Adrenal gland (tissue), 12 donors: Measurements from ENCODE around the gene MYO9A. TPM values are rescaled to one million over a fixed set of nuclear protein-coding genes. Genes with fewer than 3 reads are reported as not detected.
A peak's percentile ranks its signal among the peaks of the same experiment; 100 is the strongest.

ENCODE experiments used
- DNase-seq, 7 donors: peaks; one replicate each; pipeline ENCODE4 v3.0.0-alpha.2; 2019 to 2020
- H3K27ac ChIP-seq, 5 donors: fragments of 200-600 bp; sonication (generic) in 4 of 5; 1 replicate in 3 of 5; 2 replicates in 2 of 5; pipeline versions ENCODE4 v1.5.1 to v1.8.0; 2016 to 2020; ENCODE audit warnings: mild to moderate bottlenecking in 1 of 5
- H3K27me3 ChIP-seq: fragments of 200-600 bp; 2 replicates; pipeline ENCODE4 v1.8.0; 2021
- H3K36me3 ChIP-seq, 2 donors: fragments of 200-600 bp; replicated peaks in 1 of 2; 1 replicate in 1 of 2; 2 replicates in 1 of 2; pipeline versions ENCODE4 v1.5.1 to v1.8.0; 2018 to 2022
- H3K4me1 ChIP-seq, 2 donors: fragments of 200-600 bp; replicated peaks in 1 of 2; 1 replicate in 1 of 2; 2 replicates in 1 of 2; pipeline versions ENCODE4 v1.5.1 to v1.8.0; 2018 to 2021
- H3K4me3 ChIP-seq, 4 donors: fragments of 200-600 bp; sonication (generic) in 3 of 4; one replicate each; pipeline ENCODE4 v1.5.1; 2016 to 2018
- H3K9me3 ChIP-seq, 3 donors: fragments of 200-600 bp; sonication (generic) in 1 of 3; replicated peaks in 1 of 3; 1 replicate in 2 of 3; 2 replicates in 1 of 3; pipeline versions ENCODE4 v1.5.1 to v1.8.0; 2016 to 2021
- CTCF ChIP-seq, 6 experiments: fragments of 450-650 bp in 4 of 6; fragments of 200-600 bp in 2 of 6; sonication (generic) in 1 of 6; IDR thresholded peaks; 1 replicate in 5 of 6; 2 replicates in 1 of 6; pipeline versions ENCODE4 v1.5.1 to v1.8.0; 2016 to 2021; ENCODE audit warnings: antibody characterized with exemption in 6 of 6, mild to moderate bottlenecking in 2 of 6, moderate library complexity in 1 of 6
- POLR2A ChIP-seq, 2 donors: fragments of 450-650 bp; IDR thresholded peaks; one replicate each; pipeline ENCODE4 v1.6.1; 2017; ENCODE audit warnings: antibody characterized with exemption in 2 of 2, mild to moderate bottlenecking in 2 of 2, moderate library complexity in 1 of 2
- WGBS, 4 donors: extraction: QIAGEN DNeasy Blood & Tissue Kit in 2 of 4; methylation state at CpG; one replicate each; pipeline versions ENCODE4 v1.1.5 to v1.1.7; 2013 to 2017; 5-methylcytosine and 5-hydroxymethylcytosine counted together
- intact Hi-C, 2 donors: fragments of 100-400 bp; cut with DNase I; formaldehyde crosslinking; loops; one replicate each; pipeline versions ENCODE4 v1.14.1 to v1.15.0; 2022 to 2023
- polyA plus RNA-seq, 3 donors: library from polyadenylated mRNA; stranded (reverse); fragments of 200-250 nt in 2 of 3; fragments of 350-450 nt in 1 of 3; fragmentation: Illumina TruSeq in 1 of 3; extraction: RNeasy Lipid Tissue Mini Kit (QIAGEN cat#74804) in 1 of 3; gene quantifications; one replicate each; pipeline ENCODE4 v1.2.3, GENCODE V29; 2013 to 2014
- total RNA-seq, 9 donors: library from RNA; depleted of rRNA in 4 of 9; stranded (reverse); fragments of >200 nt in 4 of 9; fragments of 120-200 nt in 1 of 9; fragmentation: NEBNext Ultra II Directional in 1 of 9; extraction: Animal tissue kit (Norgen Biotek cat#: 25700) in 1 of 9; gene quantifications; one replicate each; pipeline versions ENCODE4 v1.1.0 to v1.2.4, GENCODE V29; 2013 to 2023
- donor health status: healthy with polysubstance abuse.
- donor health status: Bipolar disorder and iron deficiency.
- donor health status: DM: yes; HTN: yes; CAD: no.
- donor health status: DM: no; HTN: no; CAD: no.
- donor health status: DM: no; HTN: no; CAD: no.
- donor health status: DM: yes; HTN: yes; CAD: no.

MYO9A gene
- total and polyA plus RNA-seq, 12 donors = 3.0 to 34.0 (median 19.8) TPM

GRCh38 chr15:72130272-72130671, 12.3 kb upstream of the MYO9A start:
- TF ChIP-seq POLR2A (IDR thresholded peaks at IDR 0.05) (no peak), CTCF (IDR thresholded peaks at IDR 0.05) (no peak)
- Histone ChIP-seq H3K27me3 (no peaks in the 10 kb centered on the region), H3K27ac (no peak overlapping the region), H3K4me1 (no peaks in the 10 kb centered on the region), H3K9me3 (no peaks in the 10 kb centered on the region), H3K36me3 (no peaks in the 10 kb centered on the region), H3K4me3 (no peak overlapping the region)
- WGBS, 4 donors = 93 to 98% (median 95%) methylated on average over 4 of the region's 4 CpGs
- intact Hi-C loops = no loop called here
- no peak for DNase-seq

- H3K4me1 ChIP-seq = no peaks in the 10 kb centered on the region
- H3K27ac ChIP-seq = no peak overlapping the region
- H3K27me3 ChIP-seq = no peaks in the 10 kb centered on the region
- no peaks in the 10 kb centered on the region for H3K9me3 ChIP-seq
- no peaks in the 10 kb centered on the region for H3K36me3 ChIP-seq
- H3K4me3 ChIP-seq = no peak overlapping the region
- TF ChIP-seq POLR2A (IDR thresholded peaks at IDR 0.05) (no peak), CTCF (IDR thresholded peaks at IDR 0.05) (no peak)
- DNase-seq = no peak
- intact Hi-C loops = no loop called here
These were observed 10.4 kb upstream of the MYO9A start for GRCh38 chr15:72128359-72128758.

GRCh38 chr15:72127724-72128322, 9.9 kb upstream of the MYO9A start:
- 53 to 72% (median 65%) methylated on average over 2 of the region's 2 CpGs for WGBS, 4 donors
- Histone ChIP-seq H3K27me3 (no peaks in the 10 kb centered on the region), H3K4me3 (no peak overlapping the region), H3K36me3 (no peaks in the 10 kb centered on the region), H3K27ac (no peak overlapping the region), H3K9me3 (no peaks in the 10 kb centered on the region), H3K4me1 (no peaks in the 10 kb centered on the region)
- intact Hi-C loops = no loop called here
- DNase-seq = no peak
- no peak for TF ChIP-seq POLR2A (IDR thresholded peaks at IDR 0.05)

DNA sequence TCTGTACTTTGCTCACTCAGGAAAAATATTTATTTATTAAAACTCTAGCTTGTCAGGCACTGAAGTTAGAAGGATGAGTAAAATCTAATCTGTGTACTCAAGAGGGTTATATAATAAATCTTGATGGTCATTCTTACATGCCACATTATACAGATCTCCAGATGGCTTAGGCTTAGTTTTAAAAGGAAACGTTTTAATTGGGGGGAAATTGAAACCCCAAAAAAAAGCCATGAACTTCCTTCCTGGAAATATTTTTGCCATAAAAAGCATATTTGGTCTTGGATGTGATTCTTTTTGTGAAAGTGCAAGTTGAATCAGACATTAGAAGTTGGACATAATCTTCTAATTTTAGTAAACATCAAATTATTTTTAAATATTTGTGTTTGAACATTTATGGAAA, 6.3 kb upstream of the MYO9A start:
- TF ChIP-seq CTCF (IDR thresholded peaks at IDR 0.05) (no peak), POLR2A (IDR thresholded peaks at IDR 0.05) (no peak)
- WGBS, 4 donors = 3 to 21% (median 15%) methylated on average over 1 of the region's 1 CpG
- Histone ChIP-seq H3K9me3 (no peaks in the 10 kb centered on the region), H3K36me3 (no peaks in the 10 kb centered on the region), H3K4me1 (peaks cover 0 to under 1% of the 10 kb centered on the region in 2 donors), H3K27me3 (no peaks in the 10 kb centered on the region), H3K27ac (no peak overlapping the region), H3K4me3 (no peak overlapping the region)
- DNase-seq = no peak
- intact Hi-C loops = no loop called here

DNA sequence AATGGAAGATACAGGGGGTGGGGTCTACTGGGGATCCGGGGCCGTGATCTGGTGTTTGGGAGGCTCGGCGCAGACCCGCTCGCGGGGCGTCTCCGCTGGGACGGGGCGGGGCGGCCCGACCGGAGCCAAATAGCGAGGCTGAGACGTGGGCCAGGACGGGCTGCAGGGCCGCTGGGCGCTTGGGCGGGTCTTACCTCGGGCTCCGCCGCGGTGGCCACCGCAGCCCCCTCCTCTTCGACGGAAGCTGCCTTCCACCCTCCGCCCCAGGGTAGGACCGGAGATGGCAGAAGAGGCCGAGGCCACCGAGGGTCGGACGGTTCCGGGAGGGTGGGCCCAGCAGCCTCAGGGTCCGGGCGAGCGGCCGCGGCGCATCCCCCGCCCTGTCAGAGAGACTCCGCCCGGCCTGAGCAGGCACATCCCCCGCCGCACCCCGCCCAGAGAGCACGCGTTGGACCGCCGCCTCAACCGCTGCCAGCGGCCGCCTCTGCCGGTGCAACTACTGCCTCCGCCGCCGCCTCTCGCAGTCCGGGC, 399 bp downstream of the MYO9A start:
- Histone ChIP-seq H3K4me1 (peaks cover 5 to 19% of the 10 kb centered on the region in 2 donors), H3K27ac (peak overlapping the region; percentile 92 to 99 (median 96)), H3K27me3 (no peaks in the 10 kb centered on the region), H3K9me3 (no peaks in the 10 kb centered on the region), H3K4me3 (peak overlapping the region; percentile 42 to 94 (median 89)), H3K36me3 (no peaks in the 10 kb centered on the region)
- TF ChIP-seq CTCF (IDR thresholded peaks at IDR 0.05) (no peak), POLR2A (IDR thresholded peaks at IDR 0.05) (peak; percentile 66 to 73)
- DNase-seq = peak in 6 of 7 donors; percentile 80 to 89 (median 84)
- intact Hi-C loops = no loop called here
- WGBS, 4 donors = 0% methylated on average over 10 to 59 of the region's 59 CpGs; no CpG with 5 or more reads in 1 of the 4 donors
